Osteoblast (primary cell): ENCODE results near the gene HYPK. TPM values are rescaled to one million over a fixed set of nuclear protein-coding genes. Genes with fewer than 3 reads are reported as not detected.

Experiments
- DNase-seq: peaks from one replicate; pipeline ENCODE4 v3.0.0; 2011; ENCODE audit warnings: low spot score, mixed read lengths; ENCODE audit not compliant: insufficient read length; ENCODE audit errors: missing footprints
- H2AFZ ChIP-seq: 2 replicates; pipeline ENCODE4 v1.6.0; 2011; ENCODE audit warnings: mild to moderate bottlenecking, low read length
- H3K27ac ChIP-seq: 2 replicates; pipeline ENCODE4 v1.5.1; 2011; ENCODE audit warnings: mild to moderate bottlenecking, low read depth, low read length, moderate library complexity
- H3K27me3 ChIP-seq: 2 replicates; pipeline ENCODE4 v1.6.0; 2012; ENCODE audit warnings: mild to moderate bottlenecking, control low read depth, inconsistent platforms, low read length, moderate library complexity; ENCODE audit not compliant: insufficient read depth
- H3K36me3 ChIP-seq: 2 replicates; pipeline ENCODE4 v1.5.1; 2011; ENCODE audit warnings: mild to moderate bottlenecking, low read length, control low read depth, moderate library complexity; ENCODE audit not compliant: insufficient read depth
- H3K4me1 ChIP-seq: 2 replicates; pipeline ENCODE4 v1.5.1; 2011; ENCODE audit warnings: mild to moderate bottlenecking, low read length, control low read depth, moderate library complexity; ENCODE audit not compliant: insufficient read depth
- H3K4me2 ChIP-seq: 2 replicates; pipeline ENCODE4 v1.6.0; 2011; ENCODE audit warnings: mild to moderate bottlenecking, low read length; ENCODE audit not compliant: insufficient read depth
- H3K4me3 ChIP-seq: fragments of 200-600 bp; sonication (generic); 3 replicates; pipeline ENCODE4 v1.5.1; 2012; ENCODE audit warnings: mild to moderate bottlenecking, low read length, inconsistent platforms; ENCODE audit not compliant: insufficient read depth
- H3K79me2 ChIP-seq: 2 replicates; pipeline ENCODE4 v1.6.0; 2012; ENCODE audit warnings: mild to moderate bottlenecking, low read length, control low read depth, inconsistent platforms; ENCODE audit not compliant: insufficient read depth
- H3K9me3 ChIP-seq: 2 replicates; pipeline ENCODE4 v1.5.1; 2011; ENCODE audit warnings: low read depth, low read length, control low read depth
- H4K20me1 ChIP-seq: 2 replicates; pipeline ENCODE4 v1.6.0; 2012; ENCODE audit warnings: mild to moderate bottlenecking, low read length, control low read depth; ENCODE audit not compliant: insufficient read depth
- total RNA-seq: library from RNA; depleted of rRNA; stranded (reverse); fragments of >200 nt; gene quantifications from 2 replicates; pipeline ENCODE4 v1.2.3, GENCODE V29; 2012
- TF ChIP-seq, protein P1 (sequence below): IDR thresholded peaks from 2 replicates; pipeline ENCODE4 v1.5.1; 2011; ENCODE audit warnings: mild to moderate bottlenecking, low read depth, low read length, moderate library complexity; ENCODE audit errors: extremely low read depth

Gene HYPK
- total RNA-seq, 1 donor = 5.4 TPM

DNA sequence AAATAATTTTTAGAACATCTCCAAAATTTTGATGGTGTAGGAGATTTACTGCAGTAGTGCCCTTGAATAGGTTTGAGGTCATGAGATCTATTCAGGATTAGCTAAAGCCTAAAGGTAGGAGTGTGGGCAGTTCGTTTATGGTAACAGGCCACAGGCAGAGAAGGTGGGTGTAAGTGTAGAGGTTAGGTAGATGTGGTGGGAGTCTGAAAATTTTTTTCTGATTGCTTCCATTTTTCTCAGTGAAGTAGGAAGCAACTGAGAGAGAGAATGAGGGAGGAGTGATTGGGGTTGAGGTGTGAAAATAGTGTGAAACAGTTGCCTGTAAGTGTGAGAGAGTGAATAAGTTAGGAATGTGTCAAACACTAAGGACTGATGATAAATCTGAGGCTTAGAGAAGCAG lies 21.4 kb upstream of the HYPK start:
- no peaks in the 10 kb centered on the region for H3K79me2 ChIP-seq
- no peak overlapping the region for H3K4me2 ChIP-seq
- H3K4me3 ChIP-seq = no peak overlapping the region
- H3K27me3 ChIP-seq = no peaks in the 10 kb centered on the region
- no peak for DNase-seq
- no peaks in the 10 kb centered on the region for H3K9me3 ChIP-seq
- H3K36me3 ChIP-seq = peaks cover 6% of the 10 kb centered on the region
- peaks cover 6% of the 10 kb centered on the region for H4K20me1 ChIP-seq
- TF ChIP-seq, protein P1, sequence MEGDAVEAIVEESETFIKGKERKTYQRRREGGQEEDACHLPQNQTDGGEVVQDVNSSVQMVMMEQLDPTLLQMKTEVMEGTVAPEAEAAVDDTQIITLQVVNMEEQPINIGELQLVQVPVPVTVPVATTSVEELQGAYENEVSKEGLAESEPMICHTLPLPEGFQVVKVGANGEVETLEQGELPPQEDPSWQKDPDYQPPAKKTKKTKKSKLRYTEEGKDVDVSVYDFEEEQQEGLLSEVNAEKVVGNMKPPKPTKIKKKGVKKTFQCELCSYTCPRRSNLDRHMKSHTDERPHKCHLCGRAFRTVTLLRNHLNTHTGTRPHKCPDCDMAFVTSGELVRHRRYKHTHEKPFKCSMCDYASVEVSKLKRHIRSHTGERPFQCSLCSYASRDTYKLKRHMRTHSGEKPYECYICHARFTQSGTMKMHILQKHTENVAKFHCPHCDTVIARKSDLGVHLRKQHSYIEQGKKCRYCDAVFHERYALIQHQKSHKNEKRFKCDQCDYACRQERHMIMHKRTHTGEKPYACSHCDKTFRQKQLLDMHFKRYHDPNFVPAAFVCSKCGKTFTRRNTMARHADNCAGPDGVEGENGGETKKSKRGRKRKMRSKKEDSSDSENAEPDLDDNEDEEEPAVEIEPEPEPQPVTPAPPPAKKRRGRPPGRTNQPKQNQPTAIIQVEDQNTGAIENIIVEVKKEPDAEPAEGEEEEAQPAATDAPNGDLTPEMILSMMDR = no peak
- H3K4me1 ChIP-seq = peaks cover 8% of the 10 kb centered on the region
- no peak overlapping the region for H2AFZ ChIP-seq
- no peak overlapping the region for H3K27ac ChIP-seq

DNA sequence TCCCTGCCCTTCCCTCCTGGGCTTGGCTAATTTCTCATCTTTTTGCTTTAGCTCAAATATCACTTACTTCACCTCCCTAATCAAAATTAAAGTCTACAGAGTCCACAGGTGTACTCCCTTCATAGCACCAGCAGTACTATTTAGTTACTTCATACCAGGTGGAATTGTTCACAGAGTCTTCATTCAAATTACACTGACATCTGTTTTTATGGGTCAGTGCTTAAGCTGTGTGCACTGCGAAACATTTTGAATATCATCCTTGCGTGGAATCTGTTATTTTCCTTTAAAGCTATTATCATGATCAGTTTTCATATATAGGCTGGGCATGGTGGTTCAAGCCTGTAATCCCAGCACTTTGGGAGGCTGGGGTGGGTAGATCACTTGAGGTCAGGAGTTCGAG lies 11.0 kb upstream of the HYPK start:
- H3K4me2 ChIP-seq = no peak overlapping the region
- H3K9me3 ChIP-seq = no peaks in the 10 kb centered on the region
- H2AFZ ChIP-seq = no peak overlapping the region
- H4K20me1 ChIP-seq = peaks cover 16% of the 10 kb centered on the region
- no peak overlapping the region for H3K27ac ChIP-seq
- H3K4me1 ChIP-seq = peaks cover 19% of the 10 kb centered on the region
- peaks cover 23% of the 10 kb centered on the region for H3K79me2 ChIP-seq
- no peak overlapping the region for H3K4me3 ChIP-seq
- TF ChIP-seq, protein P1 = no peak
- no peaks in the 10 kb centered on the region for H3K27me3 ChIP-seq
- DNase-seq = no peak
- H3K36me3 ChIP-seq = peaks cover 14% of the 10 kb centered on the region

DNA sequence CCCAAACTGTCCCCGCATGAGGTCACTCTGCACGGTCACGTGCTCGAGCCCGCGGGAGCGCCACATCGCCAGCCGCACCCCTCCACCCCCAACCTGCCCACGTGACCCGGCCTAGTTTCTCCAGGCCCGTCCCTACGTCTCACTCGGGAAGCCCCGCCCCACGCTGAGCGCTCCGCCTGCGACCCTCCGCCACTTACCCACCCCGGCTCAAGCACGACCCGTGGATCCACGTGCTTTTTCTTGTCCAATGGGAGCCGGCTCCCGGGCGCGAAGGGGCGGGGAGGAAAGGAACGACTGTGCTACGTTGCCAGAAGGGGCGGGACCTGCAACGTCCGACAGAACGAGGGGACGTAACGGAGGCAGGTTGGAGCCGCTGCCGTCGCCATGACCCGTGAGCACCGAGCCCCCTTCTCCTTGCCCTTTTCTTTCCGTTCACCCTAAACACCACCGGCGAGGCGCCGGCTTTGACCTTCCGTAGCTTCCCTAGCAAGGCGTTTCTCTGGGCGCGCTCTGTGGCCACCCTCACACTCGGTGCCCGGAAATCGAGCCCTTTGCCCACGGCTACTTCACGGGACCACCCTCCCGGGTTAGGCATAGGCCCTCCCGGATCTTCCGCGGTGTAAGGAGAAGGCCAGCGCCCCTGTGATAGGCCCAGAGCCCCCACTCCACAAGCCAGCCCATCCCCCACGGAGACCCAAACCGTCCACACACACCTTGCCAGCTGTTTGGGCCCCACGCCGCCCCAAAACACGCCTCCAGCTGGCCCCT lies 8.2 kb upstream of the HYPK start, which contains the start of gene SERF2:
Gene SERF2 (plus strand): TSS at position 328 of the 768 bp plus-strand sequence. CDS start 57 bp downstream, at position 385.
- peak; percentile 99 for DNase-seq
- TF ChIP-seq, protein P1 = no peak
- Histone ChIP-seq H3K4me3 (peak within 1 kb of the TSS; percentile 100), H3K36me3 (peaks cover 41% of the 10 kb centered on the region), H2AFZ (peak within 1 kb of the TSS; percentile 99), H3K4me1 (peaks cover 46% of the 10 kb centered on the region), H3K4me2 (peak within 1 kb of the TSS; percentile 100), H3K9me3 (no peaks in the 10 kb centered on the region), H4K20me1 (peaks cover 43% of the 10 kb centered on the region), H3K27me3 (no peaks in the 10 kb centered on the region), H3K27ac (peak within 1 kb of the TSS; percentile 99), H3K79me2 (peaks cover 39% of the 10 kb centered on the region)

DNA sequence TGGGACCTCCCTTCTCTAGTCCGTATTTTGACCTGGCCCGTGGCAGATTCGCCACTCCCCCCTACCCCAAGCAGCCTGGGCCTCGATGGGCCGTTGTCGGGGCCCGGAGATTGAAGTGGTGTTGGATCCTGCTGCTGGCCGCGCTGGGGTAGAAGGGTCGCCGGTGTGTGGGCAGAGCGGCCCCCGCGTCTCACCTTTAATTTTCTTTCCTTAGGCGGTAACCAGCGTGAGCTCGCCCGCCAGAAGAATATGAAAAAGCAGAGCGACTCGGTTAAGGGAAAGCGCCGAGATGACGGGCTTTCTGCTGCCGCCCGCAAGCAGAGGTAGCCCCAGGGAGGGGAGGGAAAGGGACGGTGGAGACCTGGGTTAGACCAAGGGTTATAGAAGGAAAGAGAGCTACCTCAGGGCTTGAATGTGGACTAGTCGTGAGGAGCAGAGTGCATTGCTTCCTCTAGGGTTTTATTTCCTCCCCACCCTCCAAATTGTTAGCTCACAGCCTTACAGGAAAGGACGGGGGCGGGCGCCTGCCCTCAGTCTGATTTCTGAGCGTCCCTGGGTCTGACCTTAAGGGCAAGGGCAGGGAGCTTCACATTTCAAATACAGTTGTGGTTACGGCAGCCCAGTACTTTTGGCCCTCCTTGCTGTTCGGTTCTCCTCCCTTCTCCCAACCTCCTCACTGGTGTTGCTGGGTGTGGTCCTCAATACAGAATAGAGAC lies 7.5 kb upstream of the HYPK start:
- Histone ChIP-seq H3K27me3 (no peaks in the 10 kb centered on the region), H3K27ac (peak overlapping the region; percentile 99), H3K9me3 (no peaks in the 10 kb centered on the region), H3K36me3 (peaks cover 41% of the 10 kb centered on the region), H3K4me2 (peak overlapping the region; percentile 98), H2AFZ (peak overlapping the region; percentile 83), H3K4me3 (peak overlapping the region; percentile 100), H3K79me2 (peaks cover 39% of the 10 kb centered on the region), H4K20me1 (peaks cover 44% of the 10 kb centered on the region), H3K4me1 (peaks cover 51% of the 10 kb centered on the region)
- DNase-seq = no peak
- TF ChIP-seq, protein P1 = peak; percentile 29
